HCT116 (cell line): ENCODE data around the gene ZHX3. TPM values are rescaled to one million over a fixed set of nuclear protein-coding genes. Genes with fewer than 3 reads are reported as not detected.

Experiments used
- ATAC-seq: fragments of 200-7000 bp; cut with Tn5 transposase; 2 replicates; pipeline ENCODE4 v1.9.1; 2020; ENCODE audit warnings: mild to moderate bottlenecking, moderate library complexity
- BruUV-seq: library from RNA; stranded (reverse); fragments of 400-500 nt; replicated peaks from 2 replicates; lab custom pipeline; 2021; lab: Mats Ljungman, UMichigan
- CTCF ChIA-PET: fragments of 300-600 bp; sonication (Branson Sonifier 250); formaldehyde crosslinking; loops from one replicate; lab custom pipeline; 2021; ENCODE audit warnings: antibody characterized with exemption; lab: Charles Lee
- POLR2A ChIA-PET: fragments of 300-600, 350-600 bp; sonication (Branson Sonifier 250); formaldehyde crosslinking; loops from one replicate; lab custom pipeline; 2021; ENCODE audit warnings: antibody characterized with exemption; lab: Charles Lee
- RAD21 ChIA-PET, 2 experiments: fragments of 300-600 bp; sonication (Branson Sonifier 250); formaldehyde crosslinking; loops; one replicate each; lab custom pipeline; 2023; ENCODE audit warnings: low total read pairs in 2 of 2; ENCODE audit not compliant: uncharacterized antibody in 2 of 2, unreplicated experiment in 2 of 2, low non-redundant PET in 1 of 2; lab: Charles Lee
- DNase-seq: peaks from one replicate; pipeline ENCODE4 v3.0.0-alpha.2; 2010; ENCODE audit warnings: low read depth, low spot score
- H2AFZ ChIP-seq: fragments of 200-600 bp; shearing (Covaris generic), sonication (generic); 2 replicates; pipeline ENCODE4 v1.6.1; 2017; ENCODE audit warnings: low read depth, mixed run types, mixed read lengths, antibody characterized with exemption, low read length; ENCODE audit not compliant: poor library complexity, severe bottlenecking
- H3K27ac ChIP-seq: 2 replicates; pipeline ENCODE4 v1.5.1; 2012; ENCODE audit warnings: low read depth, low read length
- H3K27me3 ChIP-seq: fragments of 200-600 bp; sonication (generic); 2 replicates; pipeline ENCODE4 v1.6.1; 2016; ENCODE audit warnings: mixed run types, low read length, mixed read lengths; ENCODE audit not compliant: insufficient read depth
- H3K36me3 ChIP-seq, 2 experiments: fragments of 200-500 bp in 1 of 2; fragments of 200-600 bp in 1 of 2; sonication (Bioruptor generic) in 1 of 2; sonication (generic) in 1 of 2; 2 replicates each; pipeline versions ENCODE4 v1.5.1 to v1.6.1; 2014 to 2016; ENCODE audit warnings: low read length in 2 of 2, inconsistent platforms in 1 of 2, mixed read lengths in 1 of 2, mixed run types in 1 of 2; ENCODE audit not compliant: insufficient read depth in 2 of 2, control insufficient read depth in 1 of 2
- H3K4me1 ChIP-seq, 2 experiments: fragments of 200-600 bp in 1 of 2; sonication (generic) in 1 of 2; 2 replicates each; pipeline versions ENCODE4 v1.5.1 to v1.6.1; 2012 to 2017; ENCODE audit warnings: low read length in 2 of 2, inconsistent platforms in 1 of 2, mild to moderate bottlenecking in 1 of 2, mixed read lengths in 1 of 2, mixed run types in 1 of 2, moderate library complexity in 1 of 2; ENCODE audit not compliant: insufficient read depth in 2 of 2, control insufficient read depth in 1 of 2
- H3K4me2 ChIP-seq: fragments of 200-600 bp; sonication (generic); 2 replicates; pipeline ENCODE4 v1.6.1; 2017; ENCODE audit warnings: mixed run types, low read length, mixed read lengths
- H3K4me3 ChIP-seq, 2 experiments: fragments of 200-600 bp in 1 of 2; sonication (generic) in 1 of 2; replicated peaks in 1 of 2; 2 replicates each; pipeline ENCODE4 v1.5.1; 2011 to 2016; ENCODE audit warnings: low read length in 2 of 2, control low read depth in 1 of 2, low read depth in 1 of 2, mild to moderate bottlenecking in 1 of 2, mixed read lengths in 1 of 2, mixed run types in 1 of 2
- H3K79me2 ChIP-seq: fragments of 200-600 bp; sonication (generic); 2 replicates; pipeline ENCODE4 v1.6.1; 2017; ENCODE audit warnings: mild to moderate bottlenecking, mixed run types, low read length, moderate library complexity, mixed read lengths; ENCODE audit not compliant: insufficient read depth
- H3K9ac ChIP-seq: fragments of 200-600 bp; sonication (generic); 2 replicates; pipeline ENCODE4 v1.6.1; 2016; ENCODE audit warnings: low read length, mixed read lengths
- H3K9me2 ChIP-seq: fragments of 200-600 bp; sonication (generic), shearing (Covaris generic); 2 replicates; pipeline ENCODE4 v1.6.1; 2017; ENCODE audit warnings: mixed run types, mild to moderate bottlenecking, moderate library complexity; ENCODE audit not compliant: insufficient read depth
- H3K9me3 ChIP-seq, 2 experiments: fragments of 200-500 bp in 1 of 2; fragments of 200-600 bp in 1 of 2; sonication (Bioruptor generic) in 1 of 2; sonication (generic) in 1 of 2; 2 replicates each; pipeline ENCODE4 v1.6.1; 2014 to 2017; ENCODE audit warnings: low read length in 2 of 2, mixed read lengths in 2 of 2, inconsistent platforms in 1 of 2, low read depth in 1 of 2, mild to moderate bottlenecking in 1 of 2, mixed run types in 1 of 2, moderate library complexity in 1 of 2; ENCODE audit not compliant: control insufficient read depth in 1 of 2, insufficient read depth in 1 of 2
- H4K20me1 ChIP-seq: fragments of 200-600 bp; sonication (generic), shearing (Covaris generic); 2 replicates; pipeline ENCODE4 v1.6.1; 2017; ENCODE audit warnings: mixed run types, mild to moderate bottlenecking, moderate library complexity; ENCODE audit not compliant: insufficient read depth
- CTCF ChIP-seq, 3 experiments: fragments of 200-600 bp in 1 of 3; sonication (generic) in 1 of 3; IDR thresholded peaks in 2 of 3; conservative IDR thresholded peaks in 1 of 3; 2 replicates each; pipeline ENCODE4 v1.5.1; 2012 to 2017; ENCODE audit warnings: low read depth in 2 of 3, low read length in 2 of 3, antibody characterized with exemption in 1 of 3, borderline replicate concordance in 1 of 3, control low read depth in 1 of 3, mild to moderate bottlenecking in 1 of 3, mixed read lengths in 1 of 3, mixed run types in 1 of 3, moderate library complexity in 1 of 3; ENCODE audit not compliant: insufficient read depth in 1 of 3
- ELF1 ChIP-seq: IDR thresholded peaks from 2 replicates; pipeline ENCODE4 v1.6.1; 2012; ENCODE audit warnings: low read depth, borderline replicate concordance
- POLR2A ChIP-seq: IDR thresholded peaks from 2 replicates; pipeline ENCODE4 v1.7.0; 2011; ENCODE audit warnings: borderline replicate concordance; ENCODE audit not compliant: insufficient read depth, insufficient read length; ENCODE audit errors: extremely low read depth
- SIN3A ChIP-seq: IDR thresholded peaks from 2 replicates; pipeline ENCODE4 v1.6.1; 2012; ENCODE audit warnings: low read depth
- TCF7L2 ChIP-seq: IDR thresholded peaks from 2 replicates; pipeline ENCODE4 v1.7.0; 2011; ENCODE audit warnings: borderline replicate concordance, inconsistent platforms; ENCODE audit not compliant: insufficient read depth, insufficient read length; ENCODE audit errors: extremely low read depth
- intact Hi-C: fragments of 100-400 bp; cut with micrococcal nuclease; formaldehyde crosslinking; loops from 2 replicates; pipeline ENCODE4 v1.10.0; 2022
- total RNA-seq: library from RNA; stranded (reverse); gene quantifications from one replicate; pipeline ENCODE4 v1.2.1, GENCODE V29; 2021; ENCODE audit not compliant: unreplicated experiment
- TF ChIP-seq, protein P1 (sequence below): IDR thresholded peaks from 2 replicates; pipeline ENCODE4 v1.6.1; 2012; ENCODE audit warnings: low read depth

Gene ZHX3
- total RNA-seq, 1 experiment from 2014 or later: 13.3 TPM

GRCh38 chr20:41181567-41181966 lies 136.0 kb downstream of the ZHX3 start:
- Histone ChIP-seq H3K9me2 (no peaks in the 10 kb centered on the region), H3K4me2 (no peak overlapping the region), H2AFZ (no peak overlapping the region), H4K20me1 (no peaks in the 10 kb centered on the region), H3K9ac (no peak overlapping the region), H3K27me3 (no peaks in the 10 kb centered on the region), H3K79me2 (no peaks in the 10 kb centered on the region), H3K36me3 (0 out of 4 replicates have a peak, but pooled peaks cover 0 to 3% of the 10 kb centered on the region in 2 experiments), H3K4me3 (no peak overlapping the region), H3K27ac (no peak overlapping the region), H3K4me1 (peaks cover 3 to 16% of the 10 kb centered on the region in 2 experiments; a peak in 3 of 4 replicates), H3K9me3 (no peaks in the 10 kb centered on the region)
- ChIA-PET CTCF (interaction anchor here (1.1 kb wide), 1 partner anchor 9 kb away, joined by 3 read pairs; no protein-coding TSS in a partner anchor), POLR2A (no interaction called here), RAD21 (no interaction called here)
- TF ChIP-seq, protein P1, sequence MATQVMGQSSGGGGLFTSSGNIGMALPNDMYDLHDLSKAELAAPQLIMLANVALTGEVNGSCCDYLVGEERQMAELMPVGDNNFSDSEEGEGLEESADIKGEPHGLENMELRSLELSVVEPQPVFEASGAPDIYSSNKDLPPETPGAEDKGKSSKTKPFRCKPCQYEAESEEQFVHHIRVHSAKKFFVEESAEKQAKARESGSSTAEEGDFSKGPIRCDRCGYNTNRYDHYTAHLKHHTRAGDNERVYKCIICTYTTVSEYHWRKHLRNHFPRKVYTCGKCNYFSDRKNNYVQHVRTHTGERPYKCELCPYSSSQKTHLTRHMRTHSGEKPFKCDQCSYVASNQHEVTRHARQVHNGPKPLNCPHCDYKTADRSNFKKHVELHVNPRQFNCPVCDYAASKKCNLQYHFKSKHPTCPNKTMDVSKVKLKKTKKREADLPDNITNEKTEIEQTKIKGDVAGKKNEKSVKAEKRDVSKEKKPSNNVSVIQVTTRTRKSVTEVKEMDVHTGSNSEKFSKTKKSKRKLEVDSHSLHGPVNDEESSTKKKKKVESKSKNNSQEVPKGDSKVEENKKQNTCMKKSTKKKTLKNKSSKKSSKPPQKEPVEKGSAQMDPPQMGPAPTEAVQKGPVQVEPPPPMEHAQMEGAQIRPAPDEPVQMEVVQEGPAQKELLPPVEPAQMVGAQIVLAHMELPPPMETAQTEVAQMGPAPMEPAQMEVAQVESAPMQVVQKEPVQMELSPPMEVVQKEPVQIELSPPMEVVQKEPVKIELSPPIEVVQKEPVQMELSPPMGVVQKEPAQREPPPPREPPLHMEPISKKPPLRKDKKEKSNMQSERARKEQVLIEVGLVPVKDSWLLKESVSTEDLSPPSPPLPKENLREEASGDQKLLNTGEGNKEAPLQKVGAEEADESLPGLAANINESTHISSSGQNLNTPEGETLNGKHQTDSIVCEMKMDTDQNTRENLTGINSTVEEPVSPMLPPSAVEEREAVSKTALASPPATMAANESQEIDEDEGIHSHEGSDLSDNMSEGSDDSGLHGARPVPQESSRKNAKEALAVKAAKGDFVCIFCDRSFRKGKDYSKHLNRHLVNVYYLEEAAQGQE: no peak
- TF ChIP-seq ELF1 (no peak), TCF7L2 (no peak), POLR2A (no peak), SIN3A (no peak), CTCF (IDR thresholded peaks at IDR 0.05 in 2 of 3, conservative IDR thresholded peaks at IDR 0.05 in 1 of 3; ENCODE audit: borderline replicate concordance in 1 of 3, insufficient read depth in 1 of 3, low read depth in 2 of 3, low read length in 2 of 3) (no peak)
- ATAC-seq (no peak), DNase-seq (no peak)
- intact Hi-C loops: no loop called here
- no TSS peak for BruUV-seq
